Colonic mucosa (tissue), 4 donors: Measurements from ENCODE around the gene FALEC. TPM values are rescaled to one million over a fixed set of nuclear protein-coding genes. Genes with fewer than 3 reads are reported as not detected.

ENCODE experiments used
- DNase-seq: peaks from one replicate; pipeline ENCODE4 v3.0.0-alpha.2; 2020
- H3K27ac ChIP-seq: fragments of 200-600 bp; one replicate; pipeline ENCODE4 v1.8.0; 2021
- H3K27me3 ChIP-seq: fragments of 200-600 bp; one replicate; pipeline ENCODE4 v1.8.0; 2021
- H3K36me3 ChIP-seq: fragments of 200-600 bp; one replicate; pipeline ENCODE4 v1.8.0; 2021
- H3K4me1 ChIP-seq: fragments of 200-600 bp; one replicate; pipeline ENCODE4 v1.8.0; 2021; ENCODE audit warnings: mild to moderate bottlenecking
- H3K4me3 ChIP-seq: fragments of 200-600 bp; one replicate; pipeline ENCODE4 v1.8.0; 2021
- H3K9ac ChIP-seq, 2 donors: one replicate each; pipeline ENCODE4 v1.7.0; 2013; ENCODE audit warnings: control low read depth in 2 of 2, low read depth in 2 of 2, low read length in 2 of 2
- H3K9me3 ChIP-seq: fragments of 200-600 bp; one replicate; pipeline ENCODE4 v1.8.0; 2021
- intact Hi-C: fragments of 100-400 bp; cut with DNase I; formaldehyde crosslinking; loops from one replicate; pipeline ENCODE4 v1.14.1; 2022
- total RNA-seq, 2 donors: library from RNA; stranded (reverse); fragmentation: NEBNext Ultra II Directional in 1 of 2; extraction: Animal tissue kit (Norgen Biotek cat#: 25700) in 1 of 2; gene quantifications; one replicate each; pipeline ENCODE4 v1.2.1, GENCODE V29; 2021
- TF ChIP-seq, protein P1 (sequence below): fragments of 200-600 bp; IDR thresholded peaks from one replicate; pipeline ENCODE4 v1.8.0; 2022; ENCODE audit warnings: antibody characterized with exemption, mild to moderate bottlenecking
- donor health status: healthy.
- donor health status: DM: no; HTN: no; CAD: no.
- donor health status: DM: no; HTN: no; CAD: no.

The FALEC gene
- total RNA-seq, 2 donors from 2014 or later, result not detected

DNA sequence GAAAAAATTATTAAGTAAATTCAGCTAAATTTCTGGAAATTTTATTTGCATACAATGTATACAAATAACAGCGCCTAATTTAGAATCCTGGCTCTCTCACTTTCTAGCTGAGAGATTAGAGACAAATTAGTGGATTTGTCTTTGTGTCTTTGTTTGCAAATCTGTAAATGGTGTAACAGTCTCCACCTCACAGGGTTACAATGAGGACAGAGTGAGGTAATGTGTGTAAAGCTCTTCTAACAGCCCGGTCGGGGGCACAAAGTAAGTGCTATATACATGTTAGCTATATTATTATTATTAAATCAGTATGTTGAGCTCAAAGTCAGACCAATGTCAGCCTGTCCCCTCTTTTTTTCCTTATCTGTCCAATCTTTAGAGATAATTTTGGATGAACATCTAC lies 28.7 kb downstream of the FALEC start:
- TF ChIP-seq, protein P1, sequence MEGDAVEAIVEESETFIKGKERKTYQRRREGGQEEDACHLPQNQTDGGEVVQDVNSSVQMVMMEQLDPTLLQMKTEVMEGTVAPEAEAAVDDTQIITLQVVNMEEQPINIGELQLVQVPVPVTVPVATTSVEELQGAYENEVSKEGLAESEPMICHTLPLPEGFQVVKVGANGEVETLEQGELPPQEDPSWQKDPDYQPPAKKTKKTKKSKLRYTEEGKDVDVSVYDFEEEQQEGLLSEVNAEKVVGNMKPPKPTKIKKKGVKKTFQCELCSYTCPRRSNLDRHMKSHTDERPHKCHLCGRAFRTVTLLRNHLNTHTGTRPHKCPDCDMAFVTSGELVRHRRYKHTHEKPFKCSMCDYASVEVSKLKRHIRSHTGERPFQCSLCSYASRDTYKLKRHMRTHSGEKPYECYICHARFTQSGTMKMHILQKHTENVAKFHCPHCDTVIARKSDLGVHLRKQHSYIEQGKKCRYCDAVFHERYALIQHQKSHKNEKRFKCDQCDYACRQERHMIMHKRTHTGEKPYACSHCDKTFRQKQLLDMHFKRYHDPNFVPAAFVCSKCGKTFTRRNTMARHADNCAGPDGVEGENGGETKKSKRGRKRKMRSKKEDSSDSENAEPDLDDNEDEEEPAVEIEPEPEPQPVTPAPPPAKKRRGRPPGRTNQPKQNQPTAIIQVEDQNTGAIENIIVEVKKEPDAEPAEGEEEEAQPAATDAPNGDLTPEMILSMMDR, result no peak
- H3K36me3 ChIP-seq, result no peaks in the 10 kb centered on the region
- no peaks in the 10 kb centered on the region for H3K27me3 ChIP-seq
- no peak overlapping the region for H3K27ac ChIP-seq
- no peak overlapping the region for H3K9ac ChIP-seq
- no peaks in the 10 kb centered on the region for H3K9me3 ChIP-seq
- DNase-seq, result no peak
- no peaks in the 10 kb centered on the region for H3K4me1 ChIP-seq
- no peak overlapping the region for H3K4me3 ChIP-seq
- intact Hi-C loops, result no loop called here

GRCh38 chr1:150545486-150546032 lies 30.0 kb downstream of the FALEC start:
- H3K9me3 ChIP-seq, result no peaks in the 10 kb centered on the region
- no peak overlapping the region for H3K9ac ChIP-seq
- H3K4me3 ChIP-seq, result no peak overlapping the region
- intact Hi-C loops, result no loop called here
- no peaks in the 10 kb centered on the region for H3K27me3 ChIP-seq
- no peak overlapping the region for H3K27ac ChIP-seq
- H3K4me1 ChIP-seq, result no peaks in the 10 kb centered on the region
- DNase-seq, result no peak
- TF ChIP-seq, protein P1, result no peak
- H3K36me3 ChIP-seq, result no peaks in the 10 kb centered on the region

DNA sequence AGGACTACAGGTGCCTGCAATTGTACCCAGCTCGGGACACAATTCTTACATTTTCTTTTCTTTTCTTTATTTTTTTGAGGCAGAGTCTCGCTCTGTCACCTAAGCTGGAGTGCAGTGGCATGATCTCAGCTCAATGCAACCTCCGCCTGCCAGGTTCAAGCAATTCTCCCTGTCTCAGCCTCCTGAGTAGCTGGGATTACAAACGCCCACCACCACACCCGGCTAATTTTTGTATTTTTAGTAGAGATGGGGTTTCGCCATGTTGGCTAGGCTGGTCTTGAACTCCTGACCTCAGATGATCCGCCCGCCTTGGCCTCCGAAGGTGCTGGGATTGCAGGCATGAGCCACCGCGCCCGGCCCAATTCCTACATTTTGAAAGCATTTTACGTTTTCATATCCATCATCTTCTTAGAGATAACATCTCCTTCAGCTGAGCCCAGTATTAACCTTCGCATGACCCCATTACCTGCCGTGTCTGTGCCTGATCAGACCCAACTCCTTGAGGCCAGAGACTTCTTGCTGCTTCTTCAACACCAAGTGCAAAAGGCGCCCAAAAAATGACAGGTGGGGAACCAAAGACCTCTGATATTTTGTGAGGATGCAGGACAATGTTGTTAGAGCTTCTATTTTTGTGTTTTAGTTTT lies 30.9 kb downstream of the FALEC start:
- intact Hi-C loops, result no loop called here
- H3K27ac ChIP-seq, result no peak overlapping the region
- H3K36me3 ChIP-seq, result no peaks in the 10 kb centered on the region
- TF ChIP-seq, protein P1, result no peak
- no peaks in the 10 kb centered on the region for H3K27me3 ChIP-seq
- no peak for DNase-seq
- H3K4me3 ChIP-seq, result no peak overlapping the region
- H3K4me1 ChIP-seq, result no peaks in the 10 kb centered on the region
- no peaks in the 10 kb centered on the region for H3K9me3 ChIP-seq
- H3K9ac ChIP-seq, result no peak overlapping the region

DNA sequence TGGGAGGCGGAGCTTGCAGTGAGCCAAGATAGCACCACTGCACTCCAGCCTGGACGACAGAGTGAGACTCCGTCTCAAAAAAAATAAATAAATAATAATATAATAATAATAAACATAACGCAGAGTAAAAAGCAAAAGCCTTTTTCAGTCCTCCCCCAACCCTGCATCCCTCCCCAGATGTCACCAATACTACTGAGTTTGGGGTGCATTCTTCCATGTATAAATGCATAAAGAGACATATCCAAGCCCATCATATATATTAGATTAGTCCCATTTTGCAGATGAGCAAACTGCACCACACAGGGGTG lies 32.7 kb downstream of the FALEC start:
- no peak for DNase-seq
- H3K4me1 ChIP-seq, result no peaks in the 10 kb centered on the region
- intact Hi-C loops, result no loop called here
- H3K36me3 ChIP-seq, result no peaks in the 10 kb centered on the region
- H3K27ac ChIP-seq, result peak overlapping the region; percentile 67
- TF ChIP-seq, protein P1, result no peak
- H3K9ac ChIP-seq, result peak overlapping the region; percentile 61 to 68
- H3K4me3 ChIP-seq, result peak overlapping the region; percentile 62
- no peaks in the 10 kb centered on the region for H3K27me3 ChIP-seq
- no peaks in the 10 kb centered on the region for H3K9me3 ChIP-seq

DNA sequence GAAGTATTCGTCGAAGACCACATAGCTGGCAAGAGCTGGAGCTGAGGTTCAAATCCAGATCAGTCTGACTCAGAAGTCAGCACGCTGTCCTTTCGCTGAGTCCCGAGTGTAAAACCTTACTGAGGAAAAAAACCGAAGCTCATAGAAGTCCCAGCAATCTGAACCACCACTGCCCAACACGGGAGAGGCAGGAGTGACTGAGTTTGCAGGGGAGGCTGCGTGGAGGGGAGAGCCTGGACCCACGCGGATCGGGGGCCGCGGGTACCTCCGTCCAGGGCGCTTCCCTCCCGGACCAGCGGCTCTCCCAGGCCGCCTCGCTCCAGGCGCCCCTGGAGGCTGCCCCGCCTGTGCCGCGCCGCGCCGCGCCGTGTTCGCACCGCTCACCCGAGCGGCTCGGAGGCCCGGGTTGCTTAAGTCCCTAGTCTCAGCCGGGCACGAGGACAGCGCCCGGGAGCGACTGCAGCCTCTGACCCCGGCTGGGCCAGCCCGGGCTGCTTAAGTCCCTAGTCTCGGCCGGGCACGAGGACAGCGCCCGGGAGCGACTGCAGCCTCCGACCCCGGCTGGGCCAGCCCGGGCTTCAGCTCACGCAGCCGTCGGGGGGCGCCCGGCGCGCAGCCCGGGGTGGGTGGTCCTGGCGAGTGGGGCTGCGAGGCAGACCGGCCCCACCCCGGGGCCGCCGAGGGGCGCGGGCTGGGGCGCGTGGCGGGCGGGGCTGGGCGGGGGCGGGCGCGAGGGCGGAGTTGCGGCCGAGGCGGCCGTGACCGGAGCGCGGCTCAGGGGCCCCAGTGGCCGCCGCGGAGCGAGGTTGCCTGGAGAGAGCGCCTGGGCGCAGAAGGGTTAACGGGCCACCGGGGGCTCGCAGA lies 33.3 kb downstream of the FALEC start, which contains the start of gene ADAMTSL4:
Gene ADAMTSL4 (plus strand): TSS at position 777 of the 864 bp plus-strand sequence. CDS start 2,881 bp downstream, outside the sequence.
- TF ChIP-seq, protein P1, result no peak
- Histone ChIP-seq H3K36me3 (no peaks in the 10 kb centered on the region), H3K4me3 (peak within 1 kb of the TSS; percentile 62), H3K4me1 (no peaks in the 10 kb centered on the region), H3K27ac (peak within 1 kb of the TSS; percentile 73), H3K9ac (peak within 1 kb of the TSS; percentile 68 to 72), H3K9me3 (no peaks in the 10 kb centered on the region), H3K27me3 (no peaks in the 10 kb centered on the region)
- intact Hi-C loops, result no loop called here
- DNase-seq, result no peak
